GM19452 (cell line): Measurements from ENCODE around the gene TTLL13.
A peak's percentile ranks its signal among the peaks of the same experiment; 100 is the strongest.
"Not testable (repeated sequence)": the region's sequence is repeated elsewhere in the genome, so short reads cannot be mapped to it uniquely, and the experiment has no call there.

Experiments used
- ATAC-seq: cut with Tn5 transposase; IDR thresholded peaks from one replicate; pipeline ENCODE4 v1.9.1; 2021; ENCODE audit not compliant: unreplicated experiment

Gene TTLL13

DNA sequence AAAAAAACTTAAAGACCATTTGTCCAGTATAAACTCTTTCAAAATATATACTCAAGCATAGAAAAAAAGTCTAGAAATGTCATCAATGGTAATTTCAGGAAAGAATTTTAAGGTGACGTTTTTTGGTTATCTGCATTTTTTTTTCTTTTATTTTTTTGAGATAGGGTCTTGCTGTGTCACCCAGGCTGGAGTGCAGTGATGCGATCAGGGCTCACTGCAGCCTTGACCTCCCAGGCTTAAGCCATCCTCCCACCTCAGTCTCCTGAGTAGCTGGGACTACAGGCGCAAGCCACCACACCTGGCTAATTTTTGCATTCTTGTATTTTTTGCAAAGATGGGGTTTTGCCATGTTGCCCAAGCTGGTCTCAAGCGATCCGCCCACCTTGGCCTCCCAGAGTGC, 31.4 kb downstream of the TTLL13 start:
- ATAC-seq, result not testable (repeated sequence)

DNA sequence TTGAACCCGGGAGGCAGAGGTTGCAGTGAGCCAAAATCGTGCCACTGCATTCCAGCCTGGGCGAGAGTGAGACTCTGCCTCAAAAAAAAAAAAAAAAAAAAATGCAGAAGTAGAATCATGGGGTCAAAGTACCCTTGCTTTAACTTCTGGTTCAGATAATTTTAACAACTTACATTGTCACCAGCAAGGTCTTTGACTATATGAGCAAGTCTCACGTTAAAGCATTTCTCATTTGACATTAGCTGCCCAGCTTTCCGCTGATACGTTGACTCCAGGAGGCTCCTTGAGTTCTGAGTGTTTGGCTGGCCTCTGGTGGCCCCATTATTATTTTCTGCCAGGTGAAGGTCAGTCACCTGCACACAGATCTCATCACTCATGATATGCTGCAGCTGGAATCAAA, 32.3 kb downstream of the TTLL13 start:
- not testable (repeated sequence) for ATAC-seq

DNA sequence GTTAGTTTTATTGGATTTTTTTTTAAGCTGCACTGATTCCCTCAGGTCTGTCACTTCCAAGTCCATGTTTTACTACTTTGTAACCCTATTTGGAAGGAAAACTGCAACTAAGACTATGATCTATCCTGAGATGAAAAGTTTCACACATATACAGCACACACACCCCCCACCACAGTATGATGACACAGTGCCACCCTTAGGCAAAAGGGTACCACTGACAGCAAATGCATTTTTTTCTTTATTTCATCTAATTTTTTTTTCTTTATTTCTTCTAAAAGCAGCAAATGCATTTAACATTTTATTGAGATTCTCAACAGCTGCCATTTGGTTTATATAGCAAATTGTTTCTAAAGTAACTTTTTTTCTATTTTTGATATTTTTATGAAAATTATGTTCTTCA, 37.3 kb downstream of the TTLL13 start:
- ATAC-seq, result no peak

DNA sequence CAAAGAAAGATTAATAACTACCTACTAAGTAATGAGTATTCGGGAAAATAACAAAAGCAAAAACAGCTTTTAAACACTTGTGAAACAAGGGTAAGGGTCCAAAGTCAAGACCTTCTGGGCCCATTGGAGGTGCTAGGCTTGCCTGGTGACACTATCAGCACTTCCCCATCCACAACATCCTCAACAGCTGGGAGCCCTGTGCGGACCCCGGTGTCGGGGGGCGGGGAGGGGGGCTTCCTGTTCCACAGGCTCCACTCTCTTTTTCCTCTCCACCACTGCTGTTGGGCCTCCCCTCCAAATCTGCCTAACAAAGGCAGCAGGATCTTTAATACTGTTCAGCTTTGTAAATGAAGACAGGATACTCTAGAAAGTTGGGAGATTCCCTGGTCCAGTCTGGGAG, 37.7 kb downstream of the TTLL13 start:
- no peak for ATAC-seq

DNA sequence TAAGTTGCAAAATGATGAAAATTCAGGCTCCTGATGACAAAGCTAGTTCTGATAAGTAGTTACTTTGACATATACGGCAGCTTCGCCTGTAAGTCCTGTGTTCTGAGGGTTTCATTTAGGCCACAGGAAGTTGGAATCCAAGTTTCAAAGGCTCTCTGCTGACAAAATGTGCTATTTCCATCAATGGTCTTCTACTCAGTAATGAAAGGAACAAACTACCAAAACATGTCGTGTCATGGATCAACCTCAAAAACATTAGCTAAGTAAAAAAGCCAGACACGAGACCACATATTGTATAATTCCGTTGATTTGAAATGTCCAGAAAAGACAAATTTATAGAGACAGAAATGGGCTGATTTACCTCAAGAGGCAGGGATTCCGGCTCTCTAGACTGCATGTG, 38.6 kb downstream of the TTLL13 start:
- ATAC-seq, result no peak

DNA sequence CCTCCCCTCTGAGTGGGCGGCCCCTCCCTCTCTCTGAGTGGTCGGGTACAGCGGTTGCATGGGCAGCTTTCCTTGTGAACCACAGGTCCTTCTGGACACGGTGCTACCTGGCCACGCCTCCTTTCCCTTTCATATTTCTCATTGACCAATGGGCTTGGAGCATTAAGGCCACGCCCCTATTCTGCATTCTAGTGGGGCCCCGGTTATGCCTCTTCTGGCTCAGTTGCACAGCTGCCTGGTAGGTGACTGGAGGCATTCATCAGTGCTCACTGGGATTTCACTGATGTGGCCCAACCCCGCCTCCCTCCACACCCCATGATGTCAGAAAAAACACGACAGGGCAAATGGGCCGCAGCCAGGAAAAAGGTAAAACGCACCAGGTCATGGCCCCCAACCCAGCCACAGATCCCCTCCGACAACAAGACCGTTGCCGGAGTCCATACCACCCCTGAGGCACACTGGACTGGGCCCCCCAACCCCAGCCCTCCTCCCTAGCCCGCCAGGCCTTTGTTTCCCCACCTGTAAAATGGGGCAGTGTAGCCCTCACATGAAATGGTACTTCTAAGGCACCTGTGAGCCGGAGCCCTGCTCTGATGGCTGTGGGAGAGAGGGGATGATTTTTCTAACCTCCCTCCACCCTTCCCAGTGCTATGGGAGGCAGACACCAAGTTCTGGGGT, 42.5 kb downstream of the TTLL13 start:
- ATAC-seq, result no peak

DNA sequence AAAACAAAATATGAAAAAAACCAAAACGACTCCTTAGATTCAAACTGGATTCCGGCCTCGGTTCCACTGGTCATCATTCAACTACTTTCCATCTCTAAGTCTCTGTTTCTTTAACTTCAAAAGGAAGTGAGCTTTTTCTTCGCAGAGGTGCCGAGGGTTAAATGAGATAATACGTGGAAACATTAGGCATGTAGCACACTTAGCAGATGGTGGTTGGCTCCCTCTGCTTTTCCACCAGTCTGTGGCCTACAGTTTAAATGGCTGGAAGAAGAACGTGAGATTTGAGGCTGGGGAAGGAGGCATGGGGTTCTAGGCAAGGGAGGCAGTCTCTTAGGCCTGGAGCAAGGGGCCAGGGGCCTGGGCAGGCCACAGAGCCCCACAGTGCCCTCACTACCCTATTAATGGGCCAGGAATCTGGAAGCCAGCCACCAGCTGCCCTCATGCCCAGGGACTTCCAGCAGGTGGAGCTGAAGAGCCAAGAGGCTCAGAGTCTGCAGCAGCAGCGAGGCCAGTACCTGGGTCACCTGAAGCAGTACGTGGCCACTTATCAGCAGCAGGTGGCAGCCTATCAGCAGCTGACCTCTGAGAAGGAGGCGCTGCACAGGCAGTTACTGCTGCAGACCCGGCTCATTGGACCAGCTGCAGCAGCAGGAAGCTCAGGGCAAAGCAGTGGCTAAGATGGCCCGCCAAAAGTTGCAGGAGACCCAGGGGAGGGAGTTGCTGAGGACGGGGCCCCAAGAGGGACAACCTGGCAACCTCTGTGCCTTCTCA, 43.9 kb downstream of the TTLL13 start:
- not testable (repeated sequence) for ATAC-seq

DNA sequence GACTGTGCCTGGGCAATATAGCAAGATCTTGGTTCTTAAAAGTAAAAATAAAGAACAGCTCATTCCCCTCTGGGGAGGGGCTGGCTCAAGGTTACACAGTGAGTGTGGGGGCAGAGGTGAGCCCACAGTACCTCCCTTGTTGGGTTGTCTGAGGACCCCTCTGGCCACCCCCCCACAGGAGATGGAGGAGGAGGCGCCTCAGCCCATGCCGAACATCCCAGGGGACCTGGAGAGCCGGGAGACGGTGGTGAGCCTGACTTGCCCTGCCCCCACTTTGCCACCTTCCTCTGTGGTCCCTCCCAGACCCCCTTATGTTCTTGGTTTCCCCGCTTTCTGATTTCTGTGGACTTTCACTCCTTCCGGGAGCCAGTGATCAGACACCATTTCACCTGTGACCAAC, 44.8 kb downstream of the TTLL13 start:
- ATAC-seq, result no peak

DNA sequence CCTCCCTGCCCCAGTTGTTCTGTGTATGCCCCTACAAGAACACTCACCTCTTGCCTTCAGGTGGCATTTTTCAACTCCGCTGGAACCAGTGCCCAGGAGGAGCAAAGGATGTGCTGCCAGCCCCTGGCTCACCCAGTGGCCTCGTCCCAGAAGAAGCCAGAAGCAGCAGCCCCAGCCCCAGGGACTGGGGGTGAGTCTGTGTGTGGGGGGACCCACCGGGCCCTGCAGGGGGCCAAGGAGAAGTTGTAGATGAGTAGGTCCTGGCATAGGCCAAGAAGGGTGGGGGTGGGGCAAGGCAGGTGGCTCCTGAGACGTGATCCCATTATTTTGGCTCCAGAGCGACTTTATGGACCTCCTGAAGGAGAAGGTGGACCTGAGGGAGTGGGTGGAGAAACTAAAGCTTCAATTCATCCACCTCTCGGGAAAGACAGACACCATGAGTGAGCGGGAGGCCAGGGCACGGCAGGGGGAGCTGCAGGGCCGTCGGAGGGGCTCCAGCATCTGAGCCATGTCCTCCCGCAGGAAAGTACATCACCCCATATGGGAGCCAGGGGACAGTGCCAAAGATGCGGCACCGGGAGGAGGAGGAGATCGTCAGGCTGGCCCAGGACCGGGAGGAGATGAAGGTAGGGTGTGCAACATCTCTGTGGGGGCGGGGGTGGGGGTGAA, 45.4 kb downstream of the TTLL13 start:
- no peak for ATAC-seq

DNA sequence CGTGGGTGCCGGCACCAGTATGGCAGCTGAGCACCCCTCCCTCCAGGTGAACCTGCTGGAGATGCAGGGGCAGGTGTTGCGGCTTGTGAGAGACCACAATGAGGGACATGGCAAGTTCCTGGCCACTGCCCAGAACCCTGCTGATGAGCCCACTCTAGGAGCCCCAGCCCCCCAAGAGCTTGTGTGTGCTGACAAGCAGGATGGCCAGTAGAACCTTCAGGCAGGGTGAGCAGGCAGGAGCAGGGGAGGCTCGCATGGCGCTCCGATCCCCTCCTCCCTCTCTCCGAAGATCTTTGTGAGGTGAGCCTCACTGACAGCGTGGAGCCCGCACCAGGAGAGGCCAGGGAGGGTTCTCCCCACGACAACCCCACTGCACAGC, 45.9 kb downstream of the TTLL13 start:
- no peak for ATAC-seq

DNA sequence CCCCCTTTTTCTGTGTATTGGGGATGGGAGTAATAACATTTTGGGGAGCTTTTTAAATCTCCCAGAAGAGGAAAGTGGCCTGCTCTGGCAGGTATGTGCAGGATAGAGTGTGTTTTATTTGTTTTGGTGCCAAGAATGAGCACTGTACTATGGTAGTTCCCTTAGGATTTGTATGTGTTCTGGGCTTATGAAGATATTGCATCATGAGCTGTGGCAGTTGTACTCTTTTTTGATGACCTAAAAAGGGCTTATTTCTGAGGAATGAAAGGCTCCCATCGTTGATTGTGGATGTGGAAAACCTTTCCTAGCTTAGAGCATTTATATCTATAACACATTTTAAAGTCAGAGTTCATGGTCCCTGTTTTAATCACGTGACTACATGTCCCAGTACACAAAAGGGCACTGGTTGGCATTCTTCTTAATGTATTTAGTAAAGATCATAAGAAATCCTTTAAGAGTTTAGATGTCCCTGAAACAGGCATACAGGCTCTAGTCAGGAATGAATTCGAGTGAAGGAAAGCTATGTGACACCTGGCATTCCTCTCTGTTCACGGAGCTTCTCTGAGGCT, 47.0 kb downstream of the TTLL13 start:
- not testable (repeated sequence) for ATAC-seq

DNA sequence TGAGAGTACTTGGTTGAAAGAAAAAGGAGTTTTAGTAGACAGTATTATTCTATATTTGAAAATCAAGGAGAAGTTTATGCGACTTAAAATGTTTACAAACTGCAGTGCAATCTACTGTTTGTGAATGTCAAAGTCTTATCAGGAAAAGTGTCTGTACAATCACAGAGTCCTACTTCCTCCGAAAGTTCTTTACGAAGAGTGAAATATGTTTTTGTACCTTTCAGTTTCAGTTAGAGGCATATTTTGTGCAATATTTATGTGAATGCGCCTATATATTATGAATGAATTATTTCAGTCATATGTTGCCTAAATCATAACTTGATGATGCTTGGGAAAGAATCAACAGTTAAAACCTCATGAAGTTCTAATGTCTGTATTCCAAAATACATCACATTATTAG, 47.7 kb downstream of the TTLL13 start:
- ATAC-seq, result no peak

DNA sequence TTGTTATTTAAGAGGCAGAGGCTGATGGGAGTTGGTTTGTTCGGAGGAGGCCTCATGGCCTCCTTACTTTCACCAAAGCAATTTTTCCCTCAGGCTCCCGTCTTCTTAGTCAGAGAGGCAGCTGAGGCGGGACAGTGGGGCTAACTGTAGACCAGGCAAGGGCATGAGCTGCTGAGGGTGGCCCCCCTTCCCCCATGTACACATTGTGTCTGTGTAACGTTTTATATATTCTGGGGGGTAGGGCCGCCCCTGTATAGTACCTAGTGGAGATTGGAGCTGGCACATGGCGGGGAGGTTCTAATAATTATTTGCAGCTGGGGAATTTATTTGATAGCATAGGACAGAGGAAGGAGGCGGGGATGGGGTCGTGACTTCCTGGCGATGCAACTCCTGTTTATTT, 51.2 kb downstream of the TTLL13 start:
- no peak for ATAC-seq

DNA sequence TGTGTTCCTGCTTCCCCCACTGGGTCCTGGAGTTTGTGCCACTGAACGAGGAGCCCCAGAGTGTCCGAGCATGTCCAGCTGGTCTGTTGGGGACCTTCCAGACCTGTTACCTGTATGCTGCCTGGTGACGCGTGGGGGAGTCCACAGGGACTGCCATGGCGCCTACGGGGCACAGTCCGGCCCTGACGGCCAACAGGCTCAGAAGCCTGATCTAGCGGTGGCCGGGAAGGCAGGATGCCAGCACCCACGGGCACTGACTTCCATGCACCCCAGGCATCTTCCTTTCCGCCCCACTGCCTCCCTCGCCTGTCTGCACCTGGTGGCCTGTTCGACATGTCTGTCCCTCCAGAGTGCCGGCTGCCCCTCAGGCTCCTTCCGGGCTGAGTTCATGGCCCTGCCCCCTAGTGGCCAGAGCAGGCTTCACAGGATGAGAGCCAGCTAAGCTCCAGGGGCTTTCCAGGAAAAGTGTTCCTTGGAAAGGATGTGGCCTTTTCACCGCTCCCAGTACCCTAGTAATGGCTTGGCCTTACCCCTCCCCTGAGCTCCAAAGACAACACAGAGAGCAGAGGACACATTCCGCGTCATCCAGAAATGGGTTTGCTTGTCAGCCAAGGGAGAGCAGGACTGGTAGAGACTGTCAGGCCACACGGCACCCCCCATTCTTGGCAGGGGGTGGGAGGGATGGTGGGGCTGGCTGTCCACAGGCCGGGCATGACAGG, 51.8 kb downstream of the TTLL13 start:
- no peak for ATAC-seq

DNA sequence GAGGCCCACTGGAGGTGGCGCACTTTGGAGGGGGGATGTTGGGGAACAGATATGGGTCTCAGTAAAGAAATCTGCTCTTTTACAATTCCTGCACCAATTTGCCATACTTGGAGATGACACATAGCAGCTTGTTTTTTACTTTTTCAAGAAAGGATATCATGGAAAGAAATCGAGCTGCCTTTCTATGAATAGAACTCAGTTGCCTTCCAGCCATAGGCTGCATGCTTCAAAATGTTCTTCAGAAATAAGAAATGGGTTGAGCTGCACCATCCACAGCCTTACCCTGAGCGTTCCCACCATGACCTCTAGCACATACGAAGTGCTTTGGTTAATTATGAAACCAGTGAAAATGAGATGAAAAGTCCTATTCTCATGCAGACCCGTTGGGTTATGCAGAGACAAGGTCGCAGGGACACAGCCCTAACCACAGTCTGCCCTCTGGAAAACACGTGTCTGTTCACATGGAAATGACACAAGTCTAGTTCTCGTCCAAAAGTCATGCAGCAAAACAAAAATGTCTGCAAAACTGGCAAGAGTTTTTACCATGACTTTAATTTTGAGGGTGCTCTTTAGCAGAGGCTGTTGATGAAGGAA, 52.4 kb downstream of the TTLL13 start:
- ATAC-seq, result no peak

DNA sequence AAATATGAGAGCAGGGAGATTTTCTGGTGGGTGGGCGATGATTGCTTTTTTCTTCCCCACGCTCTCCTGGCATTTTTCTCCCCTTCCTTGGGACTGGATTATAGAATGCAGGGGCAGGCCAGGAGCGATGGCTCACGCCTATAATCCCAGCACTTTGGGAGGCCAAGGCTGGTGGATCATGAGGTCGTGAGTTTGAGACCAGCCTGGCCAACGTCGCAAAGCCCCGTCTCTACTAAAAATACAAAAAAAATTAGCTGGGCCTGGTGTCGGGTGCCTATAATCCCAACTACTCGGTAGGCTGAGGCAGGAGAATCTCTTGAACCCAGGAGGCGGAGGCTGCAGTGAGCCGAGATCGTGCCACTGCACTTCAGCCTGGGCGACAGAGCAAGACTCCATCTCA, 56.0 kb downstream of the TTLL13 start:
- not testable (repeated sequence) for ATAC-seq

DNA sequence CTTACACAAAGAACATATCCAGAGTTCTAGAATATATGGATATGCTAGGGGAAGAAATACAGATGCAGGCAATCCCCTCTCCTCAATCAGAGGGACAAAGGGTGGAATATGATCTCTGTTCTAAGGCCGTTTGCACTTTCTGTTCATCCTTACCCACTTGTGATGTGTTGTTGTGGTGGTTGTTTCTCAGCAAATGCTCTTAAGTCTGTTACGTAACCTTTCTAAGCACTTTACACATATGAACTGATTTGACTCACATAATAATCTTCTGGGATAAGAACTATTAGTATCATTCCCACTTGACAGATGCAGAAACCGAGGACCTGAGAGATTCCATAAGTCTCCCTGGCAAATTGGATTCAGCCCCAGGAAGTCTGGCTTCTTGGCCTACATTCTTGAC, 56.6 kb downstream of the TTLL13 start:
- no peak for ATAC-seq

DNA sequence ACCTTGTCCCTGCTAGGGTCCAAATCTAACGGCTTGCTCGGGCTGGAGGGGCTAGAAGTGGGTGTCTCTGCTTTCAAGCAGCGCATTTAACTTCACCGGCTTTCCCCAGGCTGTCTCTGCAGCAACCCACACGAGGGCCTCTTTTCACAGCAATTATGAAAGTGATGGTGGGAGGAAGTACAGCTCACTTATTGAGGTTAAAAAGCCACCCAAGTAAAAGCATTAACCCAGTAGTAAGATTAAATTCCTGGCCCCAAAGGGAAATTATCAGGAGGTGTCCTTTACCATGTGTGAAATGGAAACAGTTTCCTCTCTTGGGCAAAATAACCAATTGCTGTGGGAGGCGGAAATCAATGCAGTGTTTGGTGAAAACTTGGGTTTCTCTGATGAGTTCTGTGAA, 57.2 kb downstream of the TTLL13 start:
- ATAC-seq, result peak; percentile 85

DNA sequence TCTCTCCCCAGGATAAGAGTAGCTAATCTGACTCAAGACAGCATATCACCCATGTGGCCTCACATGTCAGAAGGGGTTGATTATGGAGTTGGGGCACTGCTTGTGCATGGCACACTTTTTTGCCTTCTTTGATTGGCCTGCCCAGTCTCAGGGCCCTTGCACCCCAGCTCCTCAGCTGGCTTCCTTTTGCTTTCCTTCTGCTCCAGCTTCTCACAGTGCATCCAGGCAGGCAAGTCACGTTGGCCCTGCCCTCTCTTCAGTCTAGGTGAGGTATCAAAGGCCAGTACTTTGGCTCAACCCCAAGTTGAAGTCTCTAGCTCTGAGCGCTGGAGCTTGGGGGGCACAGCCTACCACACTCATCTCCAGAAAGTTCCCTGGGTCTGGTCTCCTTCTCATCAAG, 58.3 kb downstream of the TTLL13 start:
- ATAC-seq, result no peak

DNA sequence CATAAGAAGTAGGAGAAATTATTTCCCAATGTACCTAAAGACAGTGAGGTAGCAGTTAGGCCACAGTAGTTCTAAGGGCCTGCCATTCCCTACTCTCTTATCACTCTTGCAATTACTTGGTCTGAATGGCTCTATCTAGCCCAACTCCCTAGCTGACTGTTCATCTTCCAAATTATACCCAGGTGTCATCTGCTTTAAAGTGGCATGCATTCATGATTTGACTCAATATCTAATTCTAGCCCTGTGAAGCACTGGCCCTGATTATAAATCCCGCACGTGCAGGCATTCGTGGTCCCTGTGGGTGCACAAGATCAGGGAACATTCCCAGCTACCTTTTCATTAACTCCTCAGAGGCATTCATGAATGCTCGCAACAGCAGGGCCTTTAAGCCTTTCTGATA, 59.7 kb downstream of the TTLL13 start:
- no peak for ATAC-seq
